GM18499 (cell line): ENCODE data around the gene PIEZO1.
"Not testable (repeated sequence)": the region's sequence is repeated elsewhere in the genome, so short reads cannot be mapped to it uniquely, and the experiment has no call there.

ENCODE experiments used
- ATAC-seq: cut with Tn5 transposase; IDR thresholded peaks from one replicate; pipeline ENCODE4 v1.9.1; 2021; ENCODE audit warnings: moderate number of reproducible peaks; ENCODE audit not compliant: insufficient read depth, unreplicated experiment

Gene PIEZO1

GRCh38 chr16:88804552-88805339 lies 19.7 kb upstream of the PIEZO1 start:
- no peak for ATAC-seq

- no peak for ATAC-seq
Measured at GRCh38 chr16:88804173-88804551, 19.1 kb upstream of the PIEZO1 start.

- ATAC-seq: no peak
Measured at GRCh38 chr16:88803264-88803987, 18.4 kb upstream of the PIEZO1 start, which contains the start of gene CDT1. Gene CDT1, plus strand, starts transcription at chr16:88803789. Its CDS starts 43 bp downstream, at chr16:88803832.

- no peak for ATAC-seq
Measured at GRCh38 chr16:88800277-88800592, 15.2 kb upstream of the PIEZO1 start.

GRCh38 chr16:88799569-88800276 lies 14.7 kb upstream of the PIEZO1 start:
- ATAC-seq: no peak

GRCh38 chr16:88798772-88799455 lies 13.9 kb upstream of the PIEZO1 start:
- no peak for ATAC-seq

- no peak for ATAC-seq
Measured at GRCh38 chr16:88798073-88798472, 13.1 kb upstream of the PIEZO1 start.

GRCh38 chr16:88796278-88796677 lies 11.3 kb upstream of the PIEZO1 start:
- no peak for ATAC-seq

GRCh38 chr16:88793251-88793954 lies 8.4 kb upstream of the PIEZO1 start:
- no peak for ATAC-seq

- no peak for ATAC-seq
Measured at GRCh38 chr16:88792668-88793250, 7.7 kb upstream of the PIEZO1 start.

GRCh38 chr16:88792078-88792550 lies 7.1 kb upstream of the PIEZO1 start:
- ATAC-seq: no peak

- no peak for ATAC-seq
Measured at GRCh38 chr16:88790312-88791211, 5.5 kb upstream of the PIEZO1 start.

GRCh38 chr16:88789594-88789993 lies 4.6 kb upstream of the PIEZO1 start:
- no peak for ATAC-seq

GRCh38 chr16:88788749-88789148 lies 3.7 kb upstream of the PIEZO1 start:
- not testable (repeated sequence) for ATAC-seq

GRCh38 chr16:88787579-88788314 lies 2.7 kb upstream of the PIEZO1 start:
- no peak for ATAC-seq

- no peak for ATAC-seq
Measured at GRCh38 chr16:88784856-88785105, 239 bp downstream of the PIEZO1 start.

GRCh38 chr16:88784074-88784855 lies 755 bp downstream of the PIEZO1 start:
- no peak for ATAC-seq
